ENCODE data around the gene SLC16A12.

The SLC16A12 gene

GRCh38 chr10:89388806-89389205 lies 146.6 kb downstream of the SLC16A12 start:
- no peak for DNase-seq

- DNase-seq = no peak
These were observed 150.7 kb downstream of the SLC16A12 start for GRCh38 chr10:89384474-89385340.

GRCh38 chr10:89382757-89383156 lies 152.6 kb downstream of the SLC16A12 start:
- no peak for DNase-seq

All from CD4-positive, alpha-beta T cell treated with Interleukin-4 for 1 hour (primary cell).